HG03159 (cell line): ENCODE data around the gene SLC2A9.
"Not testable (repeated sequence)": the region's sequence is repeated elsewhere in the genome, so short reads cannot be mapped to it uniquely, and the experiment has no call there.

Experiments
- ATAC-seq: cut with Tn5 transposase; IDR thresholded peaks from one replicate; pipeline ENCODE4 v1.9.1; 2021; ENCODE audit warnings: mild to moderate bottlenecking, moderate library complexity; ENCODE audit not compliant: unreplicated experiment

SLC2A9 gene

GRCh38 chr4:9933956-9934355 lies 87.3 kb downstream of the SLC2A9 start:
- ATAC-seq: no peak

DNA sequence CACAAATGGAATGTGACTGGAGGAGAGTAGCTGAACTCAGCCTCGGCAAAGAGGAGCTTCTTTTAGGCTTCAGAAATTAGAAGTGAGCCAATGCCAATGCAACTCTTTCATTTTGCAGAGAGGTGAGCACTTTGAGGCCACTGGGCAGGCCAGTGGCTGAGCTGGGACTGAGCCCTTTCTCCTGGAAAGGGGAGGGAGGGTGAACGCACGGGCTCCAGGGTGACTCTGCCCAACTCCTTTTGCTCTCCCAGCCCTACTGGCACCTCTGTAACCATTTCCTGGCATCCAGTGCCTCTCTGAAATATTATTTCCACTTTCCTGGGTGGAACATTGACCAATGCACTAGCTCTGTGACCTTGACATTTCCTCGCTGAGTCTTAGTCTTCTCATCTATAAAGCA lies 88.1 kb downstream of the SLC2A9 start:
- ATAC-seq: no peak

- no peak for ATAC-seq
These were observed 88.5 kb downstream of the SLC2A9 start for GRCh38 chr4:9932771-9933170.

DNA sequence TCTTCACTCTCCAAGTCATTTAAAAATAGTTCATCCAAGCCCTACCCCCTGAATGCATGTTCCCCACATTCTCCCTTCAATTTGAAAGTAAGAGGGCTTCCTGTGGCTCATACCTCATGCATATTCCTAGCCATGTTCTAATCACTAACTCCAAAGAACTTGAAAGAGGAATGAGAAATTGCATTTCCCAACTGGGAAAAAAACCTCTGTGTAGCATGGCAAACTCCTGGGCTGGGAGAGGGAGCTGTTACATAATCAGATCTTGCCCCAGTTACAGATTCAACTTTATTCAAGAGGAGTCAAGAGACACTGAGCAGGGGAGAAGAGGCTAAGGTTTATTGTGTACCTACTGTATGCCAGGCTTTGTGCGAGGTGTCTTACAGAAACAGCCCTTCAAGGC lies 90.2 kb downstream of the SLC2A9 start:
- ATAC-seq: no peak

- ATAC-seq: no peak
These were observed 92.2 kb downstream of the SLC2A9 start for GRCh38 chr4:9929111-9929510.

- no peak for ATAC-seq
These were observed 93.8 kb downstream of the SLC2A9 start for GRCh38 chr4:9927341-9928007.

- no peak for ATAC-seq
These were observed 94.7 kb downstream of the SLC2A9 start for GRCh38 chr4:9926586-9926985.

GRCh38 chr4:9925750-9926439 lies 95.4 kb downstream of the SLC2A9 start:
- ATAC-seq: no peak

GRCh38 chr4:9924750-9925149 lies 96.5 kb downstream of the SLC2A9 start:
- no peak for ATAC-seq

DNA sequence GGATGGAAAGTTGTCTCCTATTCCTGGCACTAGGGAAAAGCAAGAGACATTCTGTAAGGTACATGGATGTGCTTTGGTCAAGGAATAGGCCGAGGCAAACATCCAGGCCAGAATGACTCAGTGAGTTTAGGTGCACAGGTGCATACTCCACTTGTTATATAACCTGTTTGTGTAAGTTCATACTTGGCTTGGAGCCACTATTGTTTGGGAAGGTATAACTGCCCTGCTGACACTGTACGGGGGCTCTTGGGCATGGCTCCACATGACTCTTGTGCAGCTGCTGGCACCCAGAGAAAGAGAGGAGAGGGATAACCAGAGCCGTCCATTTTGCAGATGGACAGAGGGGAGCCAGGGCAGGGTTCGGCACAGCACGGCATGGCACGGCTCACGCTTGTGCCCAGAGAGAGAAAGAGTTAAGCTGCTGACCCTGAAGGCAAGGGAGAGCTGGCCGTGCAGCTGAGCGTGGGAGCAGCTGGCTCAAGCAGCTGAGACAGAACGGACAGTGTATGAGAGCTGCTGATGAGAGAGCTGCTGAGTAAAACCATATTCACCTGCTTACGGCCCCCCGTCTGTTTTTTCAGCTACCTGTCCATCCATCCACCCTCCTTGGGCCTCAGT lies 98.0 kb downstream of the SLC2A9 start:
- no peak for ATAC-seq

DNA sequence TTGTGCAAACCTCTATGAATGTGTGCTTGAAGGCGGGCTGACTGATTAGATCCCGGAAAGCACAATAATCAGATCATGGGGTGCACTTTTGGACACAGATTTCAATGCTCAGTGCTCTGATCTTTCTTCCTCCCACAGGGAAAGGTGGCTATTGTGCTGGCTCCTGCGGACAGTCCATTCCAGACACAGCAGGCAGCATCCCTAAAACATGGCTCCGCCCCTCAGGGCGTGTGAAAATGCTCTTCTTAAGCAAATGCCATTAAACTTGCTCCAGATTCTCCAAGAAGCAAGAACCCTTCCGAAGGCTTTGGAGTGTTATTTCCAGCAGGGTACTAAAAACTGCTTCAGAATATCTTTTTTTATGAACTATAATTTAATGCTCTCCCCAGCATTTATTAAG lies 100.0 kb downstream of the SLC2A9 start:
- ATAC-seq: no peak

DNA sequence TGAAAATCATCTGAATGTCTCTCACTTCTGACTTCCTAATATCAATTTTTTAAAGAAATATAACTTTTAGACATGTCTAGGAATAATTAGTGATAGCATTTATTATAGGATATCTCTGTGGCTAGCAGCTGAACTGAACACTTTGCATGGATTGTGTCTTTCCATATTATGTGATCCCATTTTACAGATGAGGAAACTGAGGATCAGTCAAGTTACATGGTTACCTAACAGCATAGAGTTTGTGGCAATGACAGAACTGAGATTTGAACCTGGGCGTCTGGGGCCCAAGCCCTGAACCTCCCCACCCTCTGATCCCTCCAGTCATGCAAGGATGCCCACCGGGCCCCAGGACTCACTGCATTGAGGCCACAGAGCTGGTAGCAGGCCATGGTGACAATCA lies 101.3 kb downstream of the SLC2A9 start:
- ATAC-seq: no peak

DNA sequence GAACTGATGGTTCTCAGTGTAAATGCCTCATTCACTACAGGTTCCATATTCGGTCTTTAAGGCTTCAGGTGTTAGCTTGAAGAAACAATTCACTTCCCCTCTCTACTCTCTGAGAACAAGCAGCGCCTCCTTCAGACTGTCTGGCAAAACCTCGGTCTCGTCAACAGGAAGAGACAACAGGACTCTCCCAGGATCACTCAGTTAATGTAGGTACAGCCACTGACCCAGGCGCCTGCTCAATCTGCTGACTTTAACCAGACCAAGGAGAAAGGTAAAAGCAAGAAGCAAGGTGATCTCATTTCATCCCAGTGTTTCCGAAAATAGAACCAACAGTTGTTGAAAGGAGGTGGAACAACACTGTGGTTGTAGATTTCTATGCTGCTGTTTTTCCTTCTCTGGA lies 102.2 kb downstream of the SLC2A9 start:
- no peak for ATAC-seq

DNA sequence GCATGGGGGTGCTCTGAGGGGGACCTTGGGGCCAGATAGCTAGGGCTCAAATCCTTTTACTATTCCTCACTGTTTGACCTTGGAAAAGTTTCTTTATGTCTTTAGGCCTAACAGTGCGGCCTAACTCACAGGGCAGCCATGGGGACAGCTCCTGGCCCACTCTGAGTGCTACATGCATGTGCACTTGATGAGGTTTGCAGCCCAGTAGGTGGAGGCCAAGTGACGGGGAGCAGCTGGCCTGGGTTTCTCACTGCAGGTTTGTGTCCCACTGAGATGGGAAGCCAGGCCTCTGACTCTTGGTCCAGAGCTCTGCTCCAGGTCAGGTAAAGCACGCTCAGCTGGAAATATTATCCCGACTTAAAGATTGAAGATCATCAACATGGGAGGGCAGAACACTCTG lies 102.8 kb downstream of the SLC2A9 start:
- ATAC-seq: no peak

DNA sequence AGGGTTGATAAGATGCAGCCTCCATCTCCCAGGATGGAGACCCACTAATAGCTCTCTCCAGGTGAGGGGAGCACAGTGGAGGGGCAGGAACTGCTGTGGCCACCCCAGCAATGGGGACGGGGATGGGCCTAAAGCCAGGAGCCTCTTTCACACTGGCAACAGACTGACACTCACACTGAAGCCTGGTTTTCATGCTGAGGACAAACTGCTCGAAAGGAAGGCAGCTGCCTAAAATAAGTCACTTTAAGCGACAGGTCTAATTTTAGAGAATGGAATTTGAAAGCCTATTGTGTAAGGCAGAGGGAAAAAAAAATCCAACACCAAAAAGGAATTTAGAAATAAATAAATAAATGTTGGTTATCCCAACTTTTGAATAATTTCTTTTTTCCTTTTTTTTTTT lies 104.4 kb downstream of the SLC2A9 start:
- no peak for ATAC-seq

- no peak for ATAC-seq
These were observed 105.0 kb downstream of the SLC2A9 start for GRCh38 chr4:9916346-9916745.

DNA sequence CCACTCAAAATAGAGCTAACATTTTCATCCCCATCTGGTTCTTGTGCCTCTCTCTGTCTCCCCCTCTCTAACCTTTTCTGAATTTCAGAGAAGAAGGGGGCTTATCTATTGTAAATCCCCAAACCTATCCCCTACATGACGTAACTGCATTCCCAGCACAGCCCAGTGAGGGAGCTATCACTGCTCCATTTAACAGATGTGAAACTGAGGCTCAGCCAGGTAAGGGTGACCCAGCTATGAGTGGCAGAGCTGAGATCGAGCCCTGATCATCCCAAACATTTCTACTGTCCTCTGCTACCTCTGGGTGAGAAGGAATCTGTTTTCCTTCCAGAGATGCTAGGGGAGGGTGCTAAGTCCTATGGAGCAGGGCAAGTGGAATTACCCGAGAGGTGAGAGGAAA lies 107.5 kb downstream of the SLC2A9 start:
- no peak for ATAC-seq

- no peak for ATAC-seq
These were observed 114.3 kb downstream of the SLC2A9 start for GRCh38 chr4:9906996-9907395.

DNA sequence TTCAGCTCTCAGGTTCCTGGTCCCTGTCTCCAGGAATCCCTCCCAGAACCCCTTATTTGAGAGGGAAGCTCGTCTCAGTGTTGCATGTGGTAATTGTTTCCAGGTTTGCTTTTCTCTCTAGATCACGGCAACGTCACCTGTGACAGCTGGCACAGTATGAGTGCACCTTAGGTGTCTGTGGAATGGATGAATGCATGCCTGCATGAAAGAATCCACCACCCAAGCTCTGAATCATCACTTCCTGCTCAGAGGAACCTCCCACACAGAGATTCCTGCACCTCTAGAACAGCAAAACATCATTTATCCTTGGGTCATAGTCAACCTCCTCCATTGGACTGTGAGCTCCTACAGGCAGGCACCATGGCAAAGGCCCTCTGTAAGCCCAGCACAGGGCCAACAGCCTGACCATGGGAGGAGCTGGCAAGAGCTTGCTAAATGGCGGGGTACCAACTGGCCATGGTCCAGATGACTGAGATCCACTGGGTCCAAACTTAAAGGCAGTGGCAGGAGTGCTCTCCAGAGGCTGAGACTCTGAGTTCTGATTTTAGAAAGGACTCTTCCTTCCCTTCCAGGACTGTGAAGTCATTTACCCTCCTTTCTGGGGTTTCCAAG lies 116.2 kb downstream of the SLC2A9 start:
- no peak for ATAC-seq

GRCh38 chr4:9903317-9903716 lies 118.0 kb downstream of the SLC2A9 start:
- ATAC-seq: no peak

DNA sequence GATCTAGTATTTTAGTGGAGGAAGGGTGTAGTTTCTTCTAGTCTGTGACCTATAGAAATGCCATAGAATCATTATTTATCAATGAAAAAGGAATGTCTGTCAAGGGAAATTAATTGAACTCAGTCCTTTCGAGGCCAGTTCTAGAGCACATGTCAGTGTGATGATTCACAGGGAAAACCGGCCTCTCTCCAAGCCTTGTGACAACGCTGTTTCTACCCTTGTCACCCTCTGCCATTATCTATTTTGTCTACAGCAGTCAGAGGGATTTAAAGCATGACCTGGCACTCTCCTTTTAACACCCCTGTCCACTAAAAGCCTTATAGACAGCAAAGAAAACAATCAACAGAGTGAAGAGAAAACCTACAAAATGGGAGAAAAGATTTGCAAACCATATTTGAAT lies 120.0 kb downstream of the SLC2A9 start:
- ATAC-seq: no peak

DNA sequence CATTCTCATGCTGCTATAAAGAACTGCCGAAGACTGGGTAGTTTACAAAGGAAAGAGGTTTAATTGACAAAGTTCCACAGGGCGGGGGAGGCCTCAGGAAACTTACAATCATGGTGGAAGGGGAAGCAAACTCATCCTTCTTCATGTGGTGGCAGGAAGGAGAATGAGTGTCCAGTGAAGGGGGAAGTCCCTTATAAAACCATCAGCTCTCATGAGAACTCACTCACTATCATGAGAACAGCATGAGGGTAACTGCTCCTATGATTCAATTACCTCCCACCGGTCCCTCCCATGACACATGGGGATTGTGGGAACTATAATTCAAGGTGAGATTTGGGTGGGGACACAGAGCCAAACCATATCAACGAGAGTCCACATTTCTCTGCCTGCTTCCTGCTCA lies 120.7 kb downstream of the SLC2A9 start:
- ATAC-seq: not testable (repeated sequence)
